SU-DHL-6 (cell line): Measurements from ENCODE around the gene GPR84.

Experiments
- EZH2phosphoT487 ChIP-seq: fragments of 200-600 bp; sonication (generic), shearing (Covaris generic); conservative IDR thresholded peaks from 2 replicates; pipeline ENCODE4 v1.6.1; 2018; ENCODE audit warnings: mild to moderate bottlenecking, antibody characterized with exemption, low read length, moderate library complexity, mixed read lengths
- TF ChIP-seq, protein P1 (sequence below): fragments of 200-600 bp; sonication (generic); IDR thresholded peaks from one replicate; pipeline ENCODE4 v1.5.1; 2017; ENCODE audit warnings: antibody characterized with exemption, mild to moderate bottlenecking, low read length, moderate library complexity; ENCODE audit not compliant: insufficient read depth, poor library complexity, severe bottlenecking

DNA sequence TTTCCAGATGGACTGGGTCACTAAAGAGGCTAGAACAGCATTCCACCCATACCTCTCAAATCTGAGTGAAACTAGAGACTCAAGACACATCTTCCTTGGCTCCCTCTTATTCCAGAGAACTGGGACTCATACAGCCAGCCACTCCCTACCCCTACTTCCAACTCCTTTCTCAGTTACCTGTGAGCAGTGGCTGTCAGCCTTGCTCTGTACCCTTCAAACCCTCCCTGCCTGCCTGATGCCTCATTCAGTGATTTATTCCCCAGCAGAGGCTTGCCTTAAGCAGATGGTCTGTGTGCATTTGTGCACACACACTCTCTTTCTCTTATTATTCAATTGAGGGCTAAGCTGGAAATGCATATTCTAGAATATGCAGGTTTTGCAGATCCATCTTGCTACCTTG lies 14.6 kb downstream of the GPR84 start:
- TF ChIP-seq, protein P1, sequence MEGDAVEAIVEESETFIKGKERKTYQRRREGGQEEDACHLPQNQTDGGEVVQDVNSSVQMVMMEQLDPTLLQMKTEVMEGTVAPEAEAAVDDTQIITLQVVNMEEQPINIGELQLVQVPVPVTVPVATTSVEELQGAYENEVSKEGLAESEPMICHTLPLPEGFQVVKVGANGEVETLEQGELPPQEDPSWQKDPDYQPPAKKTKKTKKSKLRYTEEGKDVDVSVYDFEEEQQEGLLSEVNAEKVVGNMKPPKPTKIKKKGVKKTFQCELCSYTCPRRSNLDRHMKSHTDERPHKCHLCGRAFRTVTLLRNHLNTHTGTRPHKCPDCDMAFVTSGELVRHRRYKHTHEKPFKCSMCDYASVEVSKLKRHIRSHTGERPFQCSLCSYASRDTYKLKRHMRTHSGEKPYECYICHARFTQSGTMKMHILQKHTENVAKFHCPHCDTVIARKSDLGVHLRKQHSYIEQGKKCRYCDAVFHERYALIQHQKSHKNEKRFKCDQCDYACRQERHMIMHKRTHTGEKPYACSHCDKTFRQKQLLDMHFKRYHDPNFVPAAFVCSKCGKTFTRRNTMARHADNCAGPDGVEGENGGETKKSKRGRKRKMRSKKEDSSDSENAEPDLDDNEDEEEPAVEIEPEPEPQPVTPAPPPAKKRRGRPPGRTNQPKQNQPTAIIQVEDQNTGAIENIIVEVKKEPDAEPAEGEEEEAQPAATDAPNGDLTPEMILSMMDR = no peak
- no peak for TF ChIP-seq EZH2phosphoT487
